KOPT-K1 (cell line): ENCODE measurements around the gene RAB31.

ENCODE experiments used
- H3K27ac ChIP-seq: fragments of 200-600 bp; sonication (generic); 2 replicates; pipeline ENCODE4 v1.5.1; 2016; ENCODE audit warnings: antibody characterized with exemption, mild to moderate bottlenecking, low read depth, low read length; ENCODE audit not compliant: poor library complexity, severe bottlenecking
- H3K36me3 ChIP-seq: fragments of 200-600 bp; sonication (generic); 2 replicates; pipeline ENCODE4 v1.5.1; 2017; ENCODE audit warnings: antibody characterized with exemption, mild to moderate bottlenecking, low read length, moderate library complexity; ENCODE audit not compliant: insufficient read depth
- H3K9me3 ChIP-seq: fragments of 200-600 bp; sonication (generic); 2 replicates; pipeline ENCODE4 v1.5.1; 2017; ENCODE audit warnings: antibody characterized with exemption, low read length, mild to moderate bottlenecking; ENCODE audit not compliant: insufficient read depth, poor library complexity, severe bottlenecking

Gene RAB31

GRCh38 chr18:9715088-9715343 lies 6.9 kb downstream of the RAB31 start:
- H3K27ac ChIP-seq, result no peak overlapping the region
- H3K36me3 ChIP-seq, result no peaks in the 10 kb centered on the region
- no peaks in the 10 kb centered on the region for H3K9me3 ChIP-seq

- Histone ChIP-seq H3K9me3 (no peaks in the 10 kb centered on the region), H3K36me3 (no peaks in the 10 kb centered on the region), H3K27ac (no peak overlapping the region)
These were observed 8.1 kb downstream of the RAB31 start for GRCh38 chr18:9715978-9716774.

GRCh38 chr18:9716780-9717563 lies 8.9 kb downstream of the RAB31 start:
- H3K27ac ChIP-seq, result no peak overlapping the region
- no peaks in the 10 kb centered on the region for H3K36me3 ChIP-seq
- H3K9me3 ChIP-seq, result no peaks in the 10 kb centered on the region

- H3K36me3 ChIP-seq, result no peaks in the 10 kb centered on the region
- H3K27ac ChIP-seq, result no peak overlapping the region
- H3K9me3 ChIP-seq, result no peaks in the 10 kb centered on the region
These were observed 11.4 kb downstream of the RAB31 start for GRCh38 chr18:9719421-9719981.

- Histone ChIP-seq H3K27ac (no peak overlapping the region), H3K9me3 (no peaks in the 10 kb centered on the region), H3K36me3 (no peaks in the 10 kb centered on the region)
These were observed 12.2 kb downstream of the RAB31 start for GRCh38 chr18:9720327-9720726.

GRCh38 chr18:9721893-9722550 lies 13.9 kb downstream of the RAB31 start:
- Histone ChIP-seq H3K27ac (no peak overlapping the region), H3K36me3 (no peaks in the 10 kb centered on the region)

DNA sequence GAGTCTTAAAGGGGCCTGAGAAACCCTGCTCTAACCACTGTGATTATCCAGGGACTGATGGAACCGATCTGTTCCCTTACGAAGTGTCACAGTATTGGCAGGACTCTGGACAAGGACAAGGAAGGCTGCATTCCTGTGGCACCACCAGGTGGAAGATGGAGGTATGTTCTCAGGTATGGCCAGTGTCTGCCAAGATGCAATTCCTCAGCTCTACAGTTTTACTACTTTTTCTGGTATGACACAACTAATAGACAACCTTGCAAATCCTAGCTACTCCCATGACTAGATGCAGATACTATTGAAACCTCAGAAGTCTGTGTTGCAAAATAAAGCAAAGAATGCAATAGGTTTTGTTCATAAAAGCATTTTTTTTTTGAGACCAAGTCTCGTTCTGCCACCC lies 14.6 kb downstream of the RAB31 start:
- no peaks in the 10 kb centered on the region for H3K36me3 ChIP-seq
- H3K9me3 ChIP-seq, result no peaks in the 10 kb centered on the region
- no peak overlapping the region for H3K27ac ChIP-seq

More at GRCh38 chr18:9721893-9722550, 13.9 kb downstream of the RAB31 start:
- no peaks in the 10 kb centered on the region for H3K9me3 ChIP-seq

- Histone ChIP-seq H3K9me3 (no peaks in the 10 kb centered on the region), H3K27ac (no peak overlapping the region), H3K36me3 (no peaks in the 10 kb centered on the region)
These were observed 16.9 kb downstream of the RAB31 start for GRCh38 chr18:9724797-9725585.

- Histone ChIP-seq H3K9me3 (no peaks in the 10 kb centered on the region), H3K27ac (no peak overlapping the region), H3K36me3 (no peaks in the 10 kb centered on the region)
These were observed 18.1 kb downstream of the RAB31 start for GRCh38 chr18:9726175-9726574.

DNA sequence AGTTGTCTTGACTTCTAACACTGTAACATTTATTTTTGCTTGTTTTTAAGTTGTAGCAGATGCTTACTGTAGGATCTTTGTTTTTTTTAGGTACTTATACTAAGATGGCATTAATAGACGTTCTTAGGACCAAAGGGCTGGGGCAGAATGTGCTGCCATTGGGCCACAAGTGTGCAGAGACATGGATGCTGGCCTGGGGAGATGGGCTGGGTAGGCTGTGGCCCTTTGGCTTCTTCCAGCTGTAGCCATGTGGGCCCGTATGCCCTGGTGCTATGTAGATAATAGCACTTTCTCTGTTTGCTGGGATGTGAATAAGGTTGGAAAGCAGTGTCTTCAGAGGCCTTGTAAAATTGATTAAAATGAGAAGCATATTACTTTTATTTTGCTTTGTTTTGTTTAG lies 18.8 kb downstream of the RAB31 start:
- H3K36me3 ChIP-seq, result no peaks in the 10 kb centered on the region
- H3K27ac ChIP-seq, result no peak overlapping the region
- H3K9me3 ChIP-seq, result no peaks in the 10 kb centered on the region

DNA sequence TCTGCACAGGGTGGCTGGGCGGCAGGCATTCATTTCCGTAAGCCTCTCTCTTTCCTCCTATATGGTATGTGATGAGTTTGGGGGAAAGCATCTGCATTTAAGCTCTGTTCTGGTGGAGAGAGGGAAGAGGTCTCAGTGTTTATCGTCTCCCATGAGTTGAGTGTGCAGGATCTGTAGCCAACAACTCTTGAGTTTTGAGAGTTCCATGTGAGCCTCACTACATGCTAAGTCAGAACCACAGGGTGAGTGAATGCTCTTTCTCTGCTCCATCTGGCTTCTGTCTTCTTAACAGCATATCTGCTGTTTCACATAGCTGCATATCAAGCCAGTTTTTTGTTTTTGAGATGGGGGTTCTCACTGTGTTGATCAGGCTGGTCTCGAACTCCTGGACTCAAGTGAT lies 22.7 kb downstream of the RAB31 start:
- no peaks in the 10 kb centered on the region for H3K36me3 ChIP-seq
- no peaks in the 10 kb centered on the region for H3K9me3 ChIP-seq
- H3K27ac ChIP-seq, result no peak overlapping the region

DNA sequence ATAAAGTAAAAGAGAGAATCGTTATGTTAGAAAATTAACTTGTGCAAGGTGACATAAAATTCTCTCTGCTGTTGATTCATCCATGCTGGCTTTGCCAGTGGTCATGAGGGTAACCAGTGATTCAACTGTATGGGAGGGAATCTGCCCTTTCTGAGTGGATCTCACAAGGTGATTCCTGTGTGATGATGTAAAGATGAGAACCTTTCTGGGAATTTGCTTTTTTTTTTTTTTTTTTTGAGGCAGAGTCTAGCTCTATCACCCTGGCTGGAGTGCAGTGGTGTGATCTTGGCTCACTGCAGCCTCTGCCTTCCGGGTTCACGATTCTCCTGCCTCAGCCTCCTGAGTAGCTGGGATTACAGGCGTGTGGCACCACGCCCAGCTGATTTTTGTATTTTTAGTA lies 23.3 kb downstream of the RAB31 start:
- no peak overlapping the region for H3K27ac ChIP-seq
- H3K9me3 ChIP-seq, result no peaks in the 10 kb centered on the region
- H3K36me3 ChIP-seq, result no peaks in the 10 kb centered on the region

GRCh38 chr18:9732031-9732430 lies 23.9 kb downstream of the RAB31 start:
- no peak overlapping the region for H3K27ac ChIP-seq
- no peaks in the 10 kb centered on the region for H3K9me3 ChIP-seq
- H3K36me3 ChIP-seq, result no peaks in the 10 kb centered on the region

- peak overlapping the region; percentile 53 for H3K27ac ChIP-seq
- H3K36me3 ChIP-seq, result no peaks in the 10 kb centered on the region
These were observed 26.1 kb downstream of the RAB31 start for GRCh38 chr18:9734189-9734588.

DNA sequence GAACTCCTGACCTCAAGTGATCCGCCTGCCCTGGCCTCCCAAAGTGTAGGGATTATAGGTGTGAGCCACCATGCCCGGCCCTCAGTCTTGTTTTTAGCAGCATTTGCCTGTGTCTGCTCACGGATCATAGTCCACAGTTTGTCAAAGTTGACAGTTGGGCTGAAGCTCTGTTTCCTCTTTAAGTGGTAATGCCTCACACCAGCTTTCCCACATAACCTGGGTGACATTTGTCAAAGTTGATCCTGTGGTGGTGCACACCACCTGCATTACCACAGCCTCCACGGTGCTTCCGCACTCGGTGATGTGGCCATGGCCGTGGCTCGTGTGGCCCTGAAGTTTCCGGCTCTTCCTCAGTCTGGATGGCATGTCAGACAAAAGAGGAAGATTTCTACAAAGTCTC lies 27.1 kb downstream of the RAB31 start:
- H3K36me3 ChIP-seq, result no peaks in the 10 kb centered on the region
- H3K27ac ChIP-seq, result peak overlapping the region; percentile 53
- H3K9me3 ChIP-seq, result no peaks in the 10 kb centered on the region

More at GRCh38 chr18:9734189-9734588, 26.1 kb downstream of the RAB31 start:
- no peaks in the 10 kb centered on the region for H3K9me3 ChIP-seq
